HepG2 (cell line): ENCODE results near the gene SCGB1C1. TPM values are rescaled to one million over a fixed set of nuclear protein-coding genes. Genes with fewer than 3 reads are reported as not detected.
A peak's percentile ranks its signal among the peaks of the same experiment; 100 is the strongest.

Source experiments
- DNMT3B ChIP-seq: conservative IDR thresholded peaks from 2 replicates; pipeline ENCODE4 v1.6.1; 2016; ENCODE audit warnings: missing biosample characterization, control low read depth
- E2F2 ChIP-seq: sonication (generic); formaldehyde crosslinking; IDR thresholded peaks from 2 replicates; pipeline ENCODE4 v1.4.0; 2020; ENCODE audit warnings: missing genetic modification reagents, borderline replicate concordance
- ELK4 ChIP-seq: sonication (generic); formaldehyde crosslinking; IDR thresholded peaks from 2 replicates; pipeline ENCODE4 v1.9.0; 2021; ENCODE audit warnings: missing genetic modification reagents, borderline replicate concordance
- ERF ChIP-seq: IDR thresholded peaks from 2 replicates; pipeline ENCODE4 v1.6.1; 2018; ENCODE audit warnings: missing biosample characterization, missing genetic modification reagents
- SAP130 ChIP-seq: IDR thresholded peaks from 2 replicates; pipeline ENCODE4 v1.6.1; 2016; ENCODE audit warnings: low read depth
- SMAD9 ChIP-seq: sonication (generic); formaldehyde crosslinking; IDR thresholded peaks from 2 replicates; pipeline ENCODE4 v1.5.1; 2020; ENCODE audit warnings: mild to moderate bottlenecking, missing genetic modification reagents
- SRY ChIP-seq: sonication (generic); formaldehyde crosslinking; IDR thresholded peaks from 2 replicates; pipeline ENCODE4 v1.8.0; 2022; ENCODE audit warnings: mild to moderate bottlenecking, missing genetic modification reagents
- TBL1XR1 ChIP-seq: fragments of 150-350 bp; IDR thresholded peaks from 2 replicates; pipeline ENCODE4 v1.6.1; 2014; ENCODE audit warnings: borderline replicate concordance, low read length; ENCODE audit not compliant: partially characterized antibody
- UBTF ChIP-seq: sonication (generic); formaldehyde crosslinking; IDR thresholded peaks from 2 replicates; pipeline ENCODE4 v1.4.0; 2020; ENCODE audit warnings: mild to moderate bottlenecking, missing genetic modification reagents
- USF2 ChIP-seq, 2 experiments: sonication (generic) in 1 of 2; formaldehyde crosslinking in 1 of 2; IDR thresholded peaks; 2 replicates each; pipeline versions ENCODE4 v1.5.1 to v1.6.1; 2011 to 2020; ENCODE audit warnings: borderline replicate concordance in 1 of 2, low read depth in 1 of 2, low read length in 1 of 2, mild to moderate bottlenecking in 1 of 2, missing genetic modification reagents in 1 of 2, moderate library complexity in 1 of 2
- ZNF101 ChIP-seq: sonication (generic); formaldehyde crosslinking; IDR thresholded peaks from 2 replicates; pipeline ENCODE4 v1.4.0; 2020; ENCODE audit warnings: mild to moderate bottlenecking, low read depth, missing genetic modification reagents, borderline replicate concordance
- ZNF205 ChIP-seq: IDR thresholded peaks from 2 replicates; pipeline ENCODE4 v1.6.1; 2018; ENCODE audit warnings: missing biosample characterization, missing genetic modification reagents
- ZNF337 ChIP-seq: sonication (generic); formaldehyde crosslinking; IDR thresholded peaks from 2 replicates; pipeline ENCODE4 v1.5.1; 2020; ENCODE audit warnings: missing genetic modification reagents, low read depth, mild to moderate bottlenecking, borderline replicate concordance
- ZNF34 ChIP-seq: sonication (generic); formaldehyde crosslinking; IDR thresholded peaks from 2 replicates; pipeline ENCODE4 v1.4.0; 2020; ENCODE audit warnings: mild to moderate bottlenecking, missing genetic modification reagents, borderline replicate concordance
- ZNF451 ChIP-seq: sonication (generic); formaldehyde crosslinking; IDR thresholded peaks from 2 replicates; pipeline ENCODE4 v1.5.0; 2020; ENCODE audit warnings: mild to moderate bottlenecking, missing genetic modification reagents
- polyA plus RNA-seq, 8 experiments: library from polyadenylated mRNA; depleted of rRNA in 3 of 8; stranded (reverse) in 7 of 8; unstranded in 1 of 8; fragments of >200 nt; fragmentation: Illumina TruSeq in 4 of 8; extraction: Trizol in 4 of 8; gene quantifications; 2 replicates each; pipeline versions ENCODE4 v1.2.1 to v1.2.3, GENCODE V29; 2011 to 2016; ENCODE audit warnings: low read depth in 4 of 8, missing spikeins in 1 of 8, mixed read lengths in 1 of 8; ENCODE audit not compliant: insufficient read depth in 1 of 8
- total RNA-seq, 5 experiments: library from RNA; depleted of rRNA; stranded (reverse); fragments of >200 nt; fragmentation: Illumina TruSeq; extraction: Trizol; gene quantifications; 2 replicates each; pipeline ENCODE4 v1.2.3, GENCODE V29; 2016; ENCODE audit warnings: low read depth in 1 of 5
- TF ChIP-seq, protein P1 (sequence below): sonication (generic); formaldehyde crosslinking; IDR thresholded peaks from 2 replicates; pipeline ENCODE4 v1.4.0; 2020; ENCODE audit warnings: mild to moderate bottlenecking, missing genetic modification reagents, borderline replicate concordance

SCGB1C1 gene
- total and polyA plus RNA-seq, 2 of the 13 experiments (the other 11 are each of a cell fraction or from before 2014, with no cell fraction given), result not detected

DNA sequence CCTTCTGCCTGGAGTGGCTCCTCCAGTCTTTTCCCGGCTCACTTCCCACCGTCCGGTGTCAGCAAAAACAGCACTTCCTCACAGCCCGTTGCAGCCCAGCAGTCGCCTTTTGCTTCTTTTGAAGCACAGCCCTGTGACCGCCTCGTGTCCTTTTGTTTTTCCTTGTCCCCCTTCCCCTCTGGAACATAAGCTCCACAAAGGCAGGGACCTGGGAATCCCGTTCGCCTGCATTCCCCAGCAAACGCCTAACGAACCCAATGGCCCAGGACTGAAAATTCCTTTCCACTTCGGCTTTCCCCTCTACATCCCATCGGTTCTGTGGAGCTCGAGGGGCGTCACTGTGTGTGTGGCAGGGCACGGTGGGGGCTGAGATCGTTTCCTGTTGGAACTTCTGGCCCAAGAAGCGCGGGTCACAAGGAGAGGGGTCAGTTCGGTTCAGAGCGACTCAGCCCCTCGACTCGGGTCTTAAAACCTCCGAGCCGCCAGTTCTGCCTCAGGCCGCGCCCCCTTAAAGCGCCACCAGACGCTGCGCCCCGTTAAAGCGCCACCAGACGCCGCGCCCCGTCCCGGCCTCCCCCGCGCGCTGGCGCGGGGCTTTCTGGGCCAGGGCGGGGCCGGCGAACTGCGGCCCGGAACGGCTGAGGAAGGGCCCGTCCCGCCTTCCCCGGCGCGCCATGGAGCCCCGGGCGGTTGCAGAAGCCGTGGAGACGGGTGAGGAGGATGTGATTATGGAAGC is 15.5 kb downstream of the SCGB1C1 start (continued):
- TF ChIP-seq ELK4 (CRISPR knock-in tag) (no peak), ZNF205 (peak; percentile 43; the same call in 1 of the 2 replicates), SMAD9 (CRISPR knock-in tag) (0 out of 2 replicates have a peak, but pooled peaks have one; percentile 56), ZNF34 (no peak), ERF (CRISPR knock-in tag) (peak; percentile 39; the same call in 1 of the 2 replicates), USF2 (IDR thresholded peaks at IDR 0.05; ENCODE audit: low read depth, low read length) (no peak), USF2 (CRISPR knock-in tag; IDR thresholded peaks at IDR 0.05; ENCODE audit: borderline replicate concordance) (no peak), DNMT3B (CRISPR knock-in tag) (no peak), ZNF101 (no peak), TBL1XR1 (no peak), ZNF337 (CRISPR knock-in tag) (peak; percentile 42; the same call in 1 of the 2 replicates), SRY (CRISPR knock-in tag) (no peak), SAP130 (CRISPR knock-in tag) (peak; percentile 87), E2F2 (CRISPR knock-in tag) (0 out of 2 replicates have a peak, but pooled peaks have one; percentile 36), ZNF451 (no peak), UBTF (CRISPR knock-in tag) (peak; percentile 36; the same call in 1 of the 2 replicates)
- TF ChIP-seq, protein P1, sequence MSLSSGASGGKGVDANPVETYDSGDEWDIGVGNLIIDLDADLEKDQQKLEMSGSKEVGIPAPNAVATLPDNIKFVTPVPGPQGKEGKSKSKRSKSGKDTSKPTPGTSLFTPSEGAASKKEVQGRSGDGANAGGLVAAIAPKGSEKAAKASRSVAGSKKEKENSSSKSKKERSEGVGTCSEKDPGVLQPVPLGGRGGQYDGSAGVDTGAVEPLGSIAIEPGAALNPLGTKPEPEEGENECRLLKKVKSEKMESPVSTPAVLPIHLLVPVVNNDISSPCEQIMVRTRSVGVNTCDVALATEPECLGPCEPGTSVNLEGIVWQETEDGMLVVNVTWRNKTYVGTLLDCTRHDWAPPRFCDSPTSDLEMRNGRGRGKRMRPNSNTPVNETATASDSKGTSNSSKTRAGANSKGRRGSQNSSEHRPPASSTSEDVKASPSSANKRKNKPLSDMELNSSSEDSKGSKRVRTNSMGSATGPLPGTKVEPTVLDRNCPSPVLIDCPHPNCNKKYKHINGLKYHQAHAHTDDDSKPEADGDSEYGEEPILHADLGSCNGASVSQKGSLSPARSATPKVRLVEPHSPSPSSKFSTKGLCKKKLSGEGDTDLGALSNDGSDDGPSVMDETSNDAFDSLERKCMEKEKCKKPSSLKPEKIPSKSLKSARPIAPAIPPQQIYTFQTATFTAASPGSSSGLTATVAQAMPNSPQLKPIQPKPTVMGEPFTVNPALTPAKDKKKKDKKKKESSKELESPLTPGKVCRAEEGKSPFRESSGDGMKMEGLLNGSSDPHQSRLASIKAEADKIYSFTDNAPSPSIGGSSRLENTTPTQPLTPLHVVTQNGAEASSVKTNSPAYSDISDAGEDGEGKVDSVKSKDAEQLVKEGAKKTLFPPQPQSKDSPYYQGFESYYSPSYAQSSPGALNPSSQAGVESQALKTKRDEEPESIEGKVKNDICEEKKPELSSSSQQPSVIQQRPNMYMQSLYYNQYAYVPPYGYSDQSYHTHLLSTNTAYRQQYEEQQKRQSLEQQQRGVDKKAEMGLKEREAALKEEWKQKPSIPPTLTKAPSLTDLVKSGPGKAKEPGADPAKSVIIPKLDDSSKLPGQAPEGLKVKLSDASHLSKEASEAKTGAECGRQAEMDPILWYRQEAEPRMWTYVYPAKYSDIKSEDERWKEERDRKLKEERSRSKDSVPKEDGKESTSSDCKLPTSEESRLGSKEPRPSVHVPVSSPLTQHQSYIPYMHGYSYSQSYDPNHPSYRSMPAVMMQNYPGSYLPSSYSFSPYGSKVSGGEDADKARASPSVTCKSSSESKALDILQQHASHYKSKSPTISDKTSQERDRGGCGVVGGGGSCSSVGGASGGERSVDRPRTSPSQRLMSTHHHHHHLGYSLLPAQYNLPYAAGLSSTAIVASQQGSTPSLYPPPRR, result no peak
